GM23338 (cell line): ENCODE results near the gene C3orf85. TPM values are rescaled to one million over a fixed set of nuclear protein-coding genes. Genes with fewer than 3 reads are reported as not detected.

ENCODE experiments used
- ATAC-seq: fragments of 200-7000 bp; cut with Tn5 transposase; 3 replicates; pipeline ENCODE4 v1.9.1; 2020
- DNase-seq: peaks from one replicate; pipeline ENCODE4 v3.0.0-alpha.2; 2015; ENCODE audit warnings: low spot score
- H2AFZ ChIP-seq: fragments of 200-600 bp; sonication (generic); 2 replicates; pipeline ENCODE4 v1.8.0; 2016; ENCODE audit warnings: antibody characterized with exemption, mild to moderate bottlenecking, moderate library complexity
- H3F3A ChIP-seq: fragments of 200-600 bp; sonication (generic); replicated peaks from 2 replicates; pipeline ENCODE4 v1.8.0; 2017; ENCODE audit warnings: antibody characterized with exemption, mixed run types, low read depth
- H3K27ac ChIP-seq: fragments of 200-600 bp; sonication (generic); 2 replicates; pipeline ENCODE4 v1.6.1; 2016; ENCODE audit warnings: low read depth
- H3K27me3 ChIP-seq: fragments of 200-600 bp; sonication (generic); 2 replicates; pipeline ENCODE4 v1.8.0; 2016; ENCODE audit warnings: mild to moderate bottlenecking, mixed run types, moderate library complexity; ENCODE audit not compliant: insufficient read depth
- H3K36me3 ChIP-seq: fragments of 200-600 bp; sonication (generic); 2 replicates; pipeline ENCODE4 v1.8.0; 2016; ENCODE audit warnings: mild to moderate bottlenecking; ENCODE audit not compliant: insufficient read depth
- H3K4me1 ChIP-seq: fragments of 200-600 bp; sonication (generic); 2 replicates; pipeline ENCODE4 v1.8.0; 2016; ENCODE audit warnings: mild to moderate bottlenecking, moderate library complexity; ENCODE audit not compliant: insufficient read depth
- H3K4me2 ChIP-seq: fragments of 200-600 bp; sonication (generic); 2 replicates; pipeline ENCODE4 v1.7.1; 2017; ENCODE audit warnings: mixed run types
- H3K4me3 ChIP-seq: fragments of 200-600 bp; sonication (generic); 2 replicates; pipeline ENCODE4 v1.6.1; 2016; ENCODE audit warnings: mixed run types
- H3K79me2 ChIP-seq: fragments of 200-600 bp; sonication (generic); replicated peaks from 2 replicates; pipeline ENCODE4 v1.8.0; 2017; ENCODE audit warnings: mild to moderate bottlenecking; ENCODE audit not compliant: insufficient read depth
- H3K9me2 ChIP-seq: fragments of 200-600 bp; sonication (generic); 2 replicates; pipeline ENCODE4 v1.8.0; 2017; ENCODE audit not compliant: insufficient read depth
- H4K20me1 ChIP-seq: fragments of 200-600 bp; sonication (generic); replicated peaks from 2 replicates; pipeline ENCODE4 v1.8.0; 2017; ENCODE audit warnings: mild to moderate bottlenecking; ENCODE audit not compliant: insufficient read depth
- H3K27ac Mint-ChIP-seq: 2 replicates; pipeline ENCODE4 v1.8.0; 2020; ENCODE audit warnings: inconsistent platforms, mild to moderate bottlenecking, moderate library complexity, mixed read lengths
- H3K27me3 Mint-ChIP-seq: 3 replicates; pipeline ENCODE4 v1.8.0; 2022; ENCODE audit warnings: low read depth, mild to moderate bottlenecking, moderate library complexity, mixed read lengths, inconsistent platforms; ENCODE audit not compliant: insufficient read depth, poor library complexity
- H3K36me3 Mint-ChIP-seq: 3 replicates; pipeline ENCODE4 v1.8.0; 2021; ENCODE audit warnings: low read depth, mild to moderate bottlenecking, inconsistent platforms, moderate library complexity, mixed read lengths
- H3K4me1 Mint-ChIP-seq: 3 replicates; pipeline ENCODE4 v1.8.0; 2020; ENCODE audit warnings: mild to moderate bottlenecking, inconsistent platforms, mixed read lengths
- H3K4me3 Mint-ChIP-seq: 3 replicates; pipeline ENCODE4 v1.8.0; 2021; ENCODE audit warnings: moderate library complexity, mild to moderate bottlenecking, inconsistent platforms, mixed read lengths
- H3K9me3 Mint-ChIP-seq: 3 replicates; pipeline ENCODE4 v1.8.0; 2020; ENCODE audit warnings: moderate library complexity, mild to moderate bottlenecking, inconsistent platforms, mixed read lengths
- CREB1 ChIP-seq: fragments of 250-450 bp; sonication (Bioruptor Pico); IDR thresholded peaks from 2 replicates; pipeline ENCODE4 v1.5.0; 2020; ENCODE audit warnings: low read depth, mild to moderate bottlenecking, moderate library complexity
- EZH2phosphoT487 ChIP-seq: fragments of 200-600 bp; sonication (generic); IDR thresholded peaks from one replicate; pipeline ENCODE4 v1.8.1; 2018; ENCODE audit warnings: antibody characterized with exemption; ENCODE audit not compliant: unreplicated experiment
- JUNB ChIP-seq: IDR thresholded peaks from one replicate; pipeline ENCODE4 v1.6.1; 2016; ENCODE audit warnings: antibody characterized with exemption; ENCODE audit not compliant: unreplicated experiment
- POLR2AphosphoS5 ChIP-seq: IDR thresholded peaks from 2 replicates; pipeline ENCODE4 v1.6.1; 2016; ENCODE audit warnings: antibody characterized with exemption, low read depth
- ZNF114 ChIP-seq: fragments of 250-450 bp; sonication (Bioruptor Pico); IDR thresholded peaks from 2 replicates; pipeline ENCODE4 v1.5.0; 2020; ENCODE audit warnings: mild to moderate bottlenecking, moderate library complexity
- ZNF331 ChIP-seq: fragments of 250-450 bp; sonication (Bioruptor Pico); IDR thresholded peaks from 2 replicates; pipeline ENCODE4 v1.5.0; 2020; ENCODE audit warnings: low read depth, mild to moderate bottlenecking, moderate library complexity
- polyA plus RNA-seq: library from polyadenylated mRNA; unstranded; fragments of >200 nt; fragmentation: Nextera tagmentation; extraction: Ambion mirVana; gene quantifications from 2 replicates; pipeline ENCODE4 v1.2.1, GENCODE V29; 2016
- total RNA-seq: library from RNA; depleted of rRNA; stranded (reverse); fragments of >200 nt; shearing (Covaris generic); gene quantifications from 2 replicates; pipeline ENCODE4 v1.2.3, GENCODE V29; 2014
- TF ChIP-seq, protein P1 (sequence below), 2 experiments: fragments of 200-600 bp in 1 of 2; sonication (generic) in 1 of 2; conservative IDR thresholded peaks; 2 replicates each; pipeline versions ENCODE4 v1.5.1 to v1.6.1; 2016 to 2017; ENCODE audit warnings: antibody characterized with exemption in 2 of 2, low read depth in 2 of 2, mild to moderate bottlenecking in 2 of 2, moderate library complexity in 1 of 2
- TF ChIP-seq, protein P2 (sequence below): fragments of 250-450 bp; sonication (Bioruptor Pico); IDR thresholded peaks from 2 replicates; pipeline ENCODE4 v1.5.0; 2020; ENCODE audit warnings: mild to moderate bottlenecking, moderate library complexity
- TF ChIP-seq, protein P3 (sequence below): IDR thresholded peaks from 2 replicates; pipeline ENCODE4 v1.6.1; 2016; ENCODE audit warnings: antibody characterized with exemption

The C3orf85 gene
- total and polyA plus RNA-seq, 2 experiments from 2014 or later = not detected

DNA sequence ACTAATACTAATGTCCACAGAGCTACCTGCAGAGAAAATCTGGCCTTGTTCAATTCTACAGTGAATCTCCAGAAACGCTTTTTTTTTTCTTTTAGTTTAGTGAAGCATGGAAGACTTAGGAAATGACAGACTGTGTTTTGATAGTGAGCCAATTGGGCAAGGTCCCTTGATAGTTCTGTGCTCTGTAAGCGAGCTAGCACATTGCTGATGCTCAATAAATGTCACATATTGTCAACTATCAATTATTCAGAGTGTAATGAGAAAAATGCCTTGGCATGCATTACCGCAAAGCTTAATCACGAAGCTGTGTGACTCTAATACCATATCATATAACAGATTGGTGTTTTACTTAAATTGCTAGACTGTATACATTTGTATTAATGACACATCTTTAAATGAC is 5.2 kb upstream of the C3orf85 start:
- Histone ChIP-seq H3K4me1 (no peaks in the 10 kb centered on the region), H3K36me3 (peaks cover 6% of the 10 kb centered on the region; the same call in 1 of the 2 replicates), H3F3A (no peaks in the 10 kb centered on the region), H3K4me3 (no peak overlapping the region), H3K27ac (no peak overlapping the region), H2AFZ (no peak overlapping the region), H3K27me3 (no peaks in the 10 kb centered on the region), H3K4me2 (no peak overlapping the region), H3K79me2 (no peaks in the 10 kb centered on the region), H3K9me2 (peaks cover 5% of the 10 kb centered on the region; the same call in 1 of the 2 replicates), H4K20me1 (no peaks in the 10 kb centered on the region)
- no peaks in the 10 kb centered on the region for H3K4me1 Mint-ChIP-seq
- H3K27ac Mint-ChIP-seq = no peak overlapping the region
- ATAC-seq (no peak), DNase-seq (no peak)
- peaks cover 3% of the 10 kb centered on the region; the same call in 1 of the 3 replicates for H3K9me3 Mint-ChIP-seq
- H3K27me3 Mint-ChIP-seq = no peaks in the 10 kb centered on the region
- TF ChIP-seq, protein P1, sequence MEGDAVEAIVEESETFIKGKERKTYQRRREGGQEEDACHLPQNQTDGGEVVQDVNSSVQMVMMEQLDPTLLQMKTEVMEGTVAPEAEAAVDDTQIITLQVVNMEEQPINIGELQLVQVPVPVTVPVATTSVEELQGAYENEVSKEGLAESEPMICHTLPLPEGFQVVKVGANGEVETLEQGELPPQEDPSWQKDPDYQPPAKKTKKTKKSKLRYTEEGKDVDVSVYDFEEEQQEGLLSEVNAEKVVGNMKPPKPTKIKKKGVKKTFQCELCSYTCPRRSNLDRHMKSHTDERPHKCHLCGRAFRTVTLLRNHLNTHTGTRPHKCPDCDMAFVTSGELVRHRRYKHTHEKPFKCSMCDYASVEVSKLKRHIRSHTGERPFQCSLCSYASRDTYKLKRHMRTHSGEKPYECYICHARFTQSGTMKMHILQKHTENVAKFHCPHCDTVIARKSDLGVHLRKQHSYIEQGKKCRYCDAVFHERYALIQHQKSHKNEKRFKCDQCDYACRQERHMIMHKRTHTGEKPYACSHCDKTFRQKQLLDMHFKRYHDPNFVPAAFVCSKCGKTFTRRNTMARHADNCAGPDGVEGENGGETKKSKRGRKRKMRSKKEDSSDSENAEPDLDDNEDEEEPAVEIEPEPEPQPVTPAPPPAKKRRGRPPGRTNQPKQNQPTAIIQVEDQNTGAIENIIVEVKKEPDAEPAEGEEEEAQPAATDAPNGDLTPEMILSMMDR (conservative IDR thresholded peaks at IDR 0.05; ENCODE audit: low read depth in 2 of 2) = no peak
- TF ChIP-seq ZNF114 (CRISPR knock-in tag) = no peak
- TF ChIP-seq JUNB = no peak
- no peak for TF ChIP-seq ZNF331 (CRISPR knock-in tag)
- no peak for TF ChIP-seq POLR2AphosphoS5
- peaks cover 2% of the 10 kb centered on the region; the same call in 1 of the 3 replicates for H3K36me3 Mint-ChIP-seq
- no peak overlapping the region for H3K4me3 Mint-ChIP-seq

DNA sequence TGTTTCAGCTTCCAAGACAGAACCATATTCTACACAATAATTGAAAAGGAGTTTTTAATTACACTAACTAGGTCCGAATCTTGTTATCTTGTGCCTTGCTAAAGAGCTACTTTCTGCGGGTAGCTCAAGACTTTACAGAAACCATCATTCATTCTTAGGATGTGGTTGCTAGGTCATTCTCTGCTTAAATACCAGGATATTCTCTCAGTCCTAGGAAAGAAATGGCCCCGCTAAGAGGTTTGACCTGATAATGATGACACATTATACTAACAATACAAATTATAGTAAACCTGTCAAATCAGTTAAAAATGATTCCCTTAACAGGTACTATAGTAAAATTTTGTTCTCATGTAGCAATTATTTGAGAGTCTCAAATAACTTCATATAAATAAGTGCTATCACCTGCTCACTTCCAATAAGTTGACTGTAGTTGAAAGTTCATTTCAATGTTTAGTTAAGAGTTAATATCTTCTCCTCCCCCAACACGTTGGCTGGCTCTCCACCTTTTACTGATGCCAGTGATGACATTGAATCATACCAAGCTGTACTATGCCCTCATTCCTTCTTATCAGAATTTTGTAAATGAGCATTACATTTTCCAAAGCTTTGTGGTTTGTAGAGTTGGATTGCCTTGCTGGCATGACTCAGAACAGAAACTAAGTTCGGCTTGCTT is 3.6 kb upstream of the C3orf85 start:
- Histone ChIP-seq H2AFZ (no peak overlapping the region), H3K27me3 (no peaks in the 10 kb centered on the region), H3K27ac (no peak overlapping the region), H3K4me2 (no peak overlapping the region), H3K4me3 (no peak overlapping the region), H3K4me1 (no peaks in the 10 kb centered on the region), H3F3A (no peaks in the 10 kb centered on the region), H3K9me2 (peaks cover 5% of the 10 kb centered on the region; the same call in 1 of the 2 replicates), H3K79me2 (no peaks in the 10 kb centered on the region), H4K20me1 (no peaks in the 10 kb centered on the region), H3K36me3 (peaks cover 6% of the 10 kb centered on the region; the same call in 1 of the 2 replicates)
- Mint-ChIP-seq H3K9me3 (peaks cover 3% of the 10 kb centered on the region; the same call in 1 of the 3 replicates), H3K27ac (no peak overlapping the region), H3K36me3 (peaks cover 2% of the 10 kb centered on the region; the same call in 1 of the 3 replicates), H3K27me3 (no peaks in the 10 kb centered on the region), H3K4me3 (no peak overlapping the region), H3K4me1 (no peaks in the 10 kb centered on the region)
- DNase-seq = no peak
- no peak for ATAC-seq
- TF ChIP-seq JUNB = no peak
- TF ChIP-seq POLR2AphosphoS5 = no peak
- TF ChIP-seq, protein P1 (conservative IDR thresholded peaks at IDR 0.05; ENCODE audit: low read depth in 2 of 2) = no peak
- TF ChIP-seq, protein P2, sequence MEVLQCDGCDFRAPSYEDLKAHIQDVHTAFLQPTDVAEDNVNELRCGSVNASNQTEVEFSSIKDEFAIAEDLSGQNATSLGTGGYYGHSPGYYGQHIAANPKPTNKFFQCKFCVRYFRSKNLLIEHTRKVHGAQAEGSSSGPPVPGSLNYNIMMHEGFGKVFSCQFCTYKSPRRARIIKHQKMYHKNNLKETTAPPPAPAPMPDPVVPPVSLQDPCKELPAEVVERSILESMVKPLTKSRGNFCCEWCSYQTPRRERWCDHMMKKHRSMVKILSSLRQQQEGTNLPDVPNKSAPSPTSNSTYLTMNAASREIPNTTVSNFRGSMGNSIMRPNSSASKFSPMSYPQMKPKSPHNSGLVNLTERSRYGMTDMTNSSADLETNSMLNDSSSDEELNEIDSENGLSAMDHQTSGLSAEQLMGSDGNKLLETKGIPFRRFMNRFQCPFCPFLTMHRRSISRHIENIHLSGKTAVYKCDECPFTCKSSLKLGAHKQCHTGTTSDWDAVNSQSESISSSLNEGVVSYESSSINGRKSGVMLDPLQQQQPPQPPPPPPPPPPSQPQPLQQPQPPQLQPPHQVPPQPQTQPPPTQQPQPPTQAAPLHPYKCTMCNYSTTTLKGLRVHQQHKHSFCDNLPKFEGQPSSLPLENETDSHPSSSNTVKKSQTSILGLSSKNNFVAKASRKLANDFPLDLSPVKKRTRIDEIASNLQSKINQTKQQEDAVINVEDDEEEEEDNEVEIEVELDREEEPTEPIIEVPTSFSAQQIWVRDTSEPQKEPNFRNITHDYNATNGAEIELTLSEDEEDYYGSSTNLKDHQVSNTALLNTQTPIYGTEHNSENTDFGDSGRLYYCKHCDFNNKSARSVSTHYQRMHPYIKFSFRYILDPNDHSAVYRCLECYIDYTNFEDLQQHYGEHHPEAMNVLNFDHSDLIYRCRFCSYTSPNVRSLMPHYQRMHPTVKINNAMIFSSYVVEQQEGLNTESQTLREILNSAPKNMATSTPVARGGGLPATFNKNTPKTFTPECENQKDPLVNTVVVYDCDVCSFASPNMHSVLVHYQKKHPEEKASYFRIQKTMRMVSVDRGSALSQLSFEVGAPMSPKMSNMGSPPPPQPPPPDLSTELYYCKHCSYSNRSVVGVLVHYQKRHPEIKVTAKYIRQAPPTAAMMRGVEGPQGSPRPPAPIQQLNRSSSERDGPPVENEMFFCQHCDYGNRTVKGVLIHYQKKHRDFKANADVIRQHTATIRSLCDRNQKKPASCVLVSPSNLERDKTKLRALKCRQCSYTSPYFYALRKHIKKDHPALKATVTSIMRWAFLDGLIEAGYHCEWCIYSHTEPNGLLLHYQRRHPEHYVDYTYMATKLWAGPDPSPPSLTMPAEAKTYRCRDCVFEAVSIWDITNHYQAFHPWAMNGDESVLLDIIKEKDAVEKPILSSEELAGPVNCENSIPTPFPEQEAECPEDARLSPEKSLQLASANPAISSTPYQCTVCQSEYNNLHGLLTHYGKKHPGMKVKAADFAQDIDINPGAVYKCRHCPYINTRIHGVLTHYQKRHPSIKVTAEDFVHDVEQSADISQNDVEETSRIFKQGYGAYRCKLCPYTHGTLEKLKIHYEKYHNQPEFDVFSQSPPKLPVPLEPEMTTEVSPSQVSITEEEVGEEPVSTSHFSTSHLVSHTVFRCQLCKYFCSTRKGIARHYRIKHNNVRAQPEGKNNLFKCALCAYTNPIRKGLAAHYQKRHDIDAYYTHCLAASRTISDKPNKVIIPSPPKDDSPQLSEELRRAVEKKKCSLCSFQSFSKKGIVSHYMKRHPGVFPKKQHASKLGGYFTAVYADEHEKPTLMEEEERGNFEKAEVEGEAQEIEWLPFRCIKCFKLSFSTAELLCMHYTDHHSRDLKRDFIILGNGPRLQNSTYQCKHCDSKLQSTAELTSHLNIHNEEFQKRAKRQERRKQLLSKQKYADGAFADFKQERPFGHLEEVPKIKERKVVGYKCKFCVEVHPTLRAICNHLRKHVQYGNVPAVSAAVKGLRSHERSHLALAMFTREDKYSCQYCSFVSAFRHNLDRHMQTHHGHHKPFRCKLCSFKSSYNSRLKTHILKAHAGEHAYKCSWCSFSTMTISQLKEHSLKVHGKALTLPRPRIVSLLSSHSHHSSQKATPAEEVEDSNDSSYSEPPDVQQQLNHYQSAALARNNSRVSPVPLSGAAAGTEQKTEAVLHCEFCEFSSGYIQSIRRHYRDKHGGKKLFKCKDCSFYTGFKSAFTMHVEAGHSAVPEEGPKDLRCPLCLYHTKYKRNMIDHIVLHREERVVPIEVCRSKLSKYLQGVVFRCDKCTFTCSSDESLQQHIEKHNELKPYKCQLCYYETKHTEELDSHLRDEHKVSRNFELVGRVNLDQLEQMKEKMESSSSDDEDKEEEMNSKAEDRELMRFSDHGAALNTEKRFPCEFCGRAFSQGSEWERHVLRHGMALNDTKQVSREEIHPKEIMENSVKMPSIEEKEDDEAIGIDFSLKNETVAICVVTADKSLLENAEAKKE = no peak
- TF ChIP-seq CREB1 (CRISPR knock-in tag) = no peak
- TF ChIP-seq ZNF114 (CRISPR knock-in tag) = no peak
- TF ChIP-seq, protein P3, sequence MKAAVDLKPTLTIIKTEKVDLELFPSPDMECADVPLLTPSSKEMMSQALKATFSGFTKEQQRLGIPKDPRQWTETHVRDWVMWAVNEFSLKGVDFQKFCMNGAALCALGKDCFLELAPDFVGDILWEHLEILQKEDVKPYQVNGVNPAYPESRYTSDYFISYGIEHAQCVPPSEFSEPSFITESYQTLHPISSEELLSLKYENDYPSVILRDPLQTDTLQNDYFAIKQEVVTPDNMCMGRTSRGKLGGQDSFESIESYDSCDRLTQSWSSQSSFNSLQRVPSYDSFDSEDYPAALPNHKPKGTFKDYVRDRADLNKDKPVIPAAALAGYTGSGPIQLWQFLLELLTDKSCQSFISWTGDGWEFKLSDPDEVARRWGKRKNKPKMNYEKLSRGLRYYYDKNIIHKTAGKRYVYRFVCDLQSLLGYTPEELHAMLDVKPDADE = no peak
- no peak for TF ChIP-seq EZH2phosphoT487
